HG03342 (cell line): ENCODE data around the gene ZNF761.
"Not testable (repeated sequence)": the region's sequence is repeated elsewhere in the genome, so short reads cannot be mapped to it uniquely, and the experiment has no call there.

Source experiments
- ATAC-seq: cut with Tn5 transposase; IDR thresholded peaks from one replicate; pipeline ENCODE4 v1.9.1; 2021; ENCODE audit warnings: mild to moderate bottlenecking, moderate library complexity; ENCODE audit not compliant: unreplicated experiment

The ZNF761 gene

DNA sequence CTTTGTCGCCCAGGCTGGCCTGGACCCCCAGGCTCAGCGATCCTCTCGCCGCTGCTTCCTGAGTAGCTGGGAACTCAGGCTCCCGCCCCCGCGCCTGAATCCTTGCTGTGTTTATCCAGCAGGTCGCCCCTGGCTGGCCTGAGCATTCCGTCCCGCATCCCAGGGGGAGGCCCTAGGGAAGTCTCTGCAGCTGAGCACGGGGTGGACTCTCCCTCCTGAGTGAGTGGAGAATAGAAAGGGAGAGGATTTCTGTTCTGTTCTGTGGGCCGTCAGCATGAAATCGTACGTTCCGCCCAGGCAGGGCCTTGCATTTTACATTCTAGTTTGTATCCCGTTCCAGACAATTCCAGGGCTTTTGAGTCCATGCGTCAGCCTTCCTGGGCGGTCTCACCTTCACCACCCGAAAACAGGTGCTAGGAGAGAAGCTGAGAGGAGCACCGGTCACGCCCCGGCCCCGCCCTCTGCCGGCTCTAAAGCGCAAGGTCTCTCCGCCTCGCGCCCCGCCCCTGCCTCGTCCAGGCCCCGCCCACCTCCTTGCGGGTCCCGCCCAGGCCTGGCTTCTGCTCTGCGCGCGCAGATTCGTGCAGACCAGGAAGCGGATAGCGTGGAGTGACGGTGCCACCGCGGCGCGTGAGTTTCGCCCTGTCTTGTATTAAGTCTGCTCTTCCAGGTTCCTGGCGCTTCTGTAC, at the start of gene ZNF761:
Gene ZNF761, plus strand, starts transcription at position 586 of the 689 bp plus-strand sequence. CDS start 15,285 bp downstream, outside the sequence.
- ATAC-seq = peak; percentile 91

- ATAC-seq = no peak
Observed at GRCh38 chr19:53388168-53388567, 43.6 kb upstream of the ZNF761 start.

DNA sequence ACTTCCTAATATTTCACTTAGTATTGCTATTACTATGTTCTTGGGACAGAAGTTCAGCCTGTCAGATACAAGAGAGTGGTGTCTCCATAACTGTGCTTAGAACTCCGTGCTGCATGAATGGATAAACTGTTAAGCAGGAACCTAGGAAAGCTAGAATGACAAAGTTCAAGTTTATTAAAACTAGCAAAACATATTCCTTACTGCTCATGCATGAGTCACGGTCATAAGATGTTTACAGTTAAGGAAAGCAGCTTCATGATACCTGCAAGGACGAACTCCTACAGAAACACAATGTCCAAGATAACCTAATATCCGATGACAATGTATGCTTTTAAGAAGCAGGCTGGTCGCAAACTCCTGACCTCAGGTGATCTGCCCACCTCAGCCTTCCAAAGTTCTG, 42.9 kb upstream of the ZNF761 start:
- ATAC-seq = no peak

- no peak for ATAC-seq
Observed at GRCh38 chr19:53389571-53389970, 42.2 kb upstream of the ZNF761 start.

GRCh38 chr19:53389978-53390377, 41.8 kb upstream of the ZNF761 start:
- ATAC-seq = no peak

DNA sequence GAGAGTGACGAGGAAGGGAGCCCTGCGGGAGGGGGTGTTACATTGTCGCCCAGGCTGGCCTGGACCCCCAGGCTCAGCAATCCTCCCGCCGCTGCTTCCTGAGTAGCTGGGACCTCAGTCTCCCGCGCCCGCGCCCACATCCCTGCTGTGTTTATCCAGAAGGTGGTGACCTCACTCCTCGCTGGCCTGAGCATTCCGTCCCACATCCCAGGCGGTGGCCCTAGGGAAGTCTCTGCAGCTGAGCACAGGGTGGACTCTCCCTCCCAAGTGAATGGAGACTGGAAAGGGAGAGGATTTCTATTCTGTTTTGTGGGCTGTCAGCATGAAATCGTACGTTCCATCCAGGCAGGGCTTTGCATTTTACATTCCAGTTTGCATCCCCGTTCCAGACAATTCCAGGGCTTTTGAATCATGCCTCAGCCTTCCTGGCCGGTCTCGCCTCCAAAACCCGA, 37.2 kb upstream of the ZNF761 start:
- ATAC-seq = no peak

DNA sequence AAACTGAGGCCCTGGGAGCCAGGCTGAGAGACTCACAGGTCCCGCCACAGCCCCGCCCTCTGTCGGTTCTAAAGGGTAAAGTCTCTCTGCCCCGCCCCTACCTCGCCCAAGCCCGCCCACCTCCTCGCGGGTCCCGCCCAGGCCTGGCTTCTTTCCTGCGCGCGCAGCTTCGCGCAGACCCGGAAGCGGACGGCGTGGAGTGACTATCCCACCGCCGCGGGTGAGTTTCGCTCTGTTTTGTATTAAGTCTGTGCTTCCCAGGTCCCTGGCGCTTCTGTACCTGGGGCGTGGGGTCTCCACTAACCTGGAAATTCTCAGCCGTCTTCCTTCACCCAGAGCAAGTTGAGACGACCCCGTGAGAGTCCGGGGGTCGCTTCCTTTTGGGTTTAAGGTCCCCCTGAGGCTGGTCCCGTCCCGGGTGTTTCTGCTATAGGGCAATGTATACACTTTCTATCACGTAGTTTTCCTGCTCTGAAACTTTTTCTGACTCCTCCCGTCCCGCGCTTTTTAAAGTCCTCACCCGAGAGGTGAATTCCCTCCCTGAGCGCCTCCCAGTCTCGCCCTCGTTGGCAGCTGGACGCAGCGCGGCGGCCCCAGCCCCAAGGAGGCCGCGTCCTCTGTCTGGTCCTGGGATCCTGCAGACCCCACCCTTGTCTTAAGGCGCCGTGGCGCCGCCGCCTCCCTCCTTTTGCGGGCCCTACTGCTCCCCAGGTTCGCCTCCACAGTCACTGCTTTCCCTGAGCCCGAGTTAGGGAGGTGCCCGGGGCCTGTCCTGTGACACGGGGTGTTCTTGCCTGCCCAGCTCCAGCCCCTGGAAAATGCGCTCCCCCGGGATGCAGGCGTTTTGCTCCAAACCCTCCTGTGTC, 36.6 kb upstream of the ZNF761 start, which contains the start of gene ZNF765:
Gene ZNF765, plus strand, starts transcription at position 176 of the 866 bp plus-strand sequence. CDS start 2,867 bp downstream, outside the sequence.
- peak; percentile 94 for ATAC-seq

GRCh38 chr19:53395840-53396524, 35.8 kb upstream of the ZNF761 start:
- ATAC-seq = not testable (repeated sequence)

GRCh38 chr19:53396525-53396868, 35.3 kb upstream of the ZNF761 start:
- no peak for ATAC-seq

GRCh38 chr19:53397918-53398317, 33.9 kb upstream of the ZNF761 start:
- not testable (repeated sequence) for ATAC-seq

DNA sequence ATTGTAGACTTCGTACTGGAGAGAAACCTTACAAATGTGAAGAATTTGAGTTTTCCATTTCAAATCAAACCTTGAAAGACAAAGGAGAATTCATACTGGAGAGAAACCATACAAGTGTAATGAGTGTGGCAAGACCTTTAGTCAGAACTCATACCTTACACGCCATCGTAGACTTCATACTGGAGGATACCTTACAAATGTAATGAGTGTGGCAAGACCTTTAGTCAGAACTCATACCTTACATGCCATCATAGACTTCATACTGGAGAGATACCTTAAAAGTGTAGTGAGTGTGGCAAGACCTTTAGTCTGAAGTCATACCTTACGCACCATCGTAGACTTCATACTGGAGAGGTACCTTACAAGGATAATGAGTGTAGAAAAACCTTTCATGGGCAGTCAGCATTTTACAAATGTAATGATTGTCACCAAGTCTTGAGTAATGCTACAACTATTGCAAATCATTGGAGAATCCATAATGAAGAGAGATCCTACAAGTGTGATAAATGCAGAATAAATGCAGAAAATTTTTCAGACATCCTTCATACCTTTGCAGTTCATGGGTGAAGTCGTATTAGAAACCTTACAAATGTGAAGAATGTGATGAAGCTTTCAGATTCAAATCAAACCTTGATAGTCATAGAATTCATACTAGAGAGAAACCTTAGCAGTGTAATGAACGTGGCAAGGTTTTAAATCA, 22.1 kb upstream of the ZNF761 start:
- ATAC-seq = no peak

DNA sequence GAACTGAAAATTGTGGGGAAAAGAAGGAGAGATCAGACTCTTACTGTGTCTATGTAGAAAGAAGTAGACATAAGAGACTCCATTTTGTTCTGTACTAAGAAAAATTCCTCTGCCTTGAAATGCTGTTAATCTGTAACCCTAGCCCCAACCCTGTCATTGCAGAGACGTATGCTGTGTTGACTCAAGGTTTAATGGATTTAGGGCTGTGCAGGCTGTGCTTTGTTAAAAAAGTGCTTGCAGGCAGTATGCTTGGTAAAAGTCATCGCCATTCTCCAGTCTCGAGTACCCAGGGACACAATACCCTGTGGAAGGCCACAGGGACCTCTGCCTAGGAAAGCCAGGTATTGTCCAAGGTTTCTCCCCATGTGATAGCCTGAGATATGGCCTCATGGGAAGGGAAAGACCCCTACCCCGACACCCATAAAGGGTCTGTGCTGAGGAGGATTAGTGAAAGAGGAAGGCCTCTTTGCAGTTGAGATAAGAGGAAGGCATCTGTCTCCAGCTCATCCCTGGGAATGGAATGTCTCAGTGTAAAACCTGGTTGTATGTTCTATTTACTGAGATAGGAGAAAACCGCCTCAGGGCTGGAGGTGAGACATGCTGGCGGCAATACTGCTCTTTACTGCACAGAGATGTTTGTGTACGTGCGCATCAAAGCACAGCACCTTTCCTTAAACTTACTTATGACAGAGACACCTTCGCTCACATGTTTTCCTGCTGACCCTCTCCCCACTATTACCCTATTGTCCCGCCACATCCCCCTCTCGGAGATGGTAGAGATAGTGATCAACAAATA, 11.1 kb upstream of the ZNF761 start:
- not testable (repeated sequence) for ATAC-seq

GRCh38 chr19:53422551-53422950, 9.2 kb upstream of the ZNF761 start:
- ATAC-seq = no peak

GRCh38 chr19:53423074-53423473, 8.7 kb upstream of the ZNF761 start:
- not testable (repeated sequence) for ATAC-seq

- ATAC-seq = not testable (repeated sequence)
Observed at GRCh38 chr19:53423680-53424079, 8.1 kb upstream of the ZNF761 start.

DNA sequence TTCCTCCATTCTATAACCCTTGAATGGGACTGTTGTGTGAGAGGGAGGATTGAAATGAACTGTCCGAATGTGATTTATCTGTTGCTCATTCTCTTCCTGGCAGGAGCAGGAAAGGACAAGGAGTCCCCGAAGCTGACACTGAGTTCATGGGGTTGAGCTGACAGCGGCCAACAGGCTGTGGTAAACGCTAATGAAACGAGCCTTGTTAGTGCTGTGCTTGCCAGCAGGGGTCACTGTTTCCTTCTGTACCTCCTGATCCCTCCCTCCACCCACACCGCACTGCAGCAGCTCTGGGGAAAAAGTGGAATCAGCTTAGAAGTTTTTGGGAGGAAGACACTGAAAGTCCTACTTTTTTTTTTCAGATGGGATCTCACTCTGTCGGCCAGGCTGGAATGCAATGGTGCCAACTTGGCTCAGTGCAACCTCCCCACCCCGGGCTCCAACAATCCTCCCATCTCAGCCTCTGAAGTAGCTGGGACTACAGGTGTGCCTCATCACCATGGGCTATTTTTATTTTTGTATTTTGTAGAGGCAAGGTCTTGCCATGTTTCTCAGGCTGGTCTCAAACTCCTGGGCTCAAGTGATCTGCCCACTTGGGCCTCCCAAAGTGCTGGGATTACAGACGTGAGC, 6.7 kb upstream of the ZNF761 start:
- no peak for ATAC-seq

DNA sequence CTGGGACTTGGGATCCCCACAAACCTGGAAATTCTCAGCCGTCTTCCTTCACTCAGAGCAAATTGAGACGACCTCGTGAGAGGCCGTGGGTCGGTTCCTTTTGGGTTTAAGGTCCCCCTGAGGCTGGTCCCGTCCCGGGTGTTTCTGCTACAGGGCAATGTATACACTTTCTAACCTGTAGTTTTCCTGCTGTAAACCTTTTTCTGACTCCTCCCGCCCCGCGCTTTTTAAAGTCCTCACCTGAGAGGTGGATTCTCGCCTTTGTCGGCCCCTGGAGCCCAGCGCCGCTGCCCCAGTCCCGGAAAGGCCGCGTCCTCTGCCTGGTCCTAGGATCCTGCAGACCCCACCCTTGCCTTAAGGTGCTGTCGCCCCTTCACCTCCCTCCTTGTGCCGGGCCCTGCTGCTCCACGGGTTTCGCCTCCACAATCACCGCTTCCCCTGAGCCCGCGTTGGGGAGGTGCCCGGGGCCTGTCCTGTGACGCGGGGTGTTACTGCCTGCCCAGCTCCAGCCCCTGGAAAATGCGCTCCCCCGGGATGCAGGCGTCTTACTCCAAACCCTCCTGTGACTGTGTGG, 391 bp downstream of the ZNF761 start:
- peak; percentile 17 for ATAC-seq

GRCh38 chr19:53443809-53444208, 12.0 kb downstream of the ZNF761 start:
- ATAC-seq = not testable (repeated sequence)

- not testable (repeated sequence) for ATAC-seq
Observed at GRCh38 chr19:53447196-53447595, 15.4 kb downstream of the ZNF761 start.
